HAP-1 (cell line): Measurements from ENCODE around the gene CTIF.

Experiments
- DNase-seq, 2 experiments: peaks; one replicate each; pipeline ENCODE4 v3.0.0-alpha.2; 2016 to 2020; ENCODE audit warnings: low spot score in 2 of 2
- H3K27me3 ChIP-seq: fragments of 250-450 bp; sonication (Bioruptor Pico); 2 replicates; pipeline ENCODE4 v1.5.1; 2020; ENCODE audit warnings: low read depth, mild to moderate bottlenecking, moderate library complexity
- H3K36me3 ChIP-seq: fragments of 250-450 bp; sonication (Bioruptor Pico); replicated peaks from 2 replicates; pipeline ENCODE4 v1.5.1; 2020; ENCODE audit warnings: mild to moderate bottlenecking
- H3K4me1 ChIP-seq: fragments of 250-450 bp; sonication (Bioruptor Pico); 2 replicates; pipeline ENCODE4 v1.5.1; 2020; ENCODE audit warnings: mild to moderate bottlenecking
- H3K4me3 ChIP-seq: fragments of 250-450 bp; sonication (Bioruptor Pico); 2 replicates; pipeline ENCODE4 v1.5.1; 2020; ENCODE audit warnings: mild to moderate bottlenecking, moderate library complexity
- H3K9me3 ChIP-seq: fragments of 250-450 bp; sonication (Bioruptor Pico); 2 replicates; pipeline ENCODE4 v1.5.1; 2020; ENCODE audit warnings: mild to moderate bottlenecking, moderate library complexity
- in situ Hi-C: fragments of 300-500 bp; cut with MboI; formaldehyde crosslinking; loops from 3 replicates; pipeline ENCODE4 v1.14.3; 2020; ENCODE audit warnings: low sequenced_read_pairs, inconsistent platforms, mixed read lengths

The CTIF gene

DNA sequence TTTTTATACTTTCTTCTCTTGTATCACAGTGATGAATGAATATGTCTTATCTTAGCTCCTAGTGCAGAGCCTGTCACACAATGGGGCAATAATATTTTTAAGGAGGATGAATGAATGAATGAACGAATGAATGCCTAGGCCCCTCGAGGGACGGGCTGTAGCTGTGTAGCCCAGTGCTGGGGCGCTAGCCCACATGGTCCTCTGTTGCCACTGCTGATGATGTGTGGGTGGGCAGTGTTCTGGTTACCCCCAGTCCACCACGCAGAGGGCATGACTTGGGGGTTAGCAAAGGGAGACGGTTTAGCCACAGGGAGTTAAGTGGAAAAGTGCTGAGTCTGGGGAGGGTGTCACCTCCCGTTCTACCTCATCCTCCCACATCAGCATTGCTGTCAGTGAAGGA is 277.7 kb downstream of the CTIF start:
- Histone ChIP-seq H3K4me1 (no peaks in the 10 kb centered on the region), H3K9me3 (no peaks in the 10 kb centered on the region), H3K27me3 (no peaks in the 10 kb centered on the region), H3K36me3 (no peaks in the 10 kb centered on the region), H3K4me3 (no peak overlapping the region)
- DNase-seq: peak in 1 of 2 experiments; percentile 3
- in situ Hi-C loops: no loop called here

DNA sequence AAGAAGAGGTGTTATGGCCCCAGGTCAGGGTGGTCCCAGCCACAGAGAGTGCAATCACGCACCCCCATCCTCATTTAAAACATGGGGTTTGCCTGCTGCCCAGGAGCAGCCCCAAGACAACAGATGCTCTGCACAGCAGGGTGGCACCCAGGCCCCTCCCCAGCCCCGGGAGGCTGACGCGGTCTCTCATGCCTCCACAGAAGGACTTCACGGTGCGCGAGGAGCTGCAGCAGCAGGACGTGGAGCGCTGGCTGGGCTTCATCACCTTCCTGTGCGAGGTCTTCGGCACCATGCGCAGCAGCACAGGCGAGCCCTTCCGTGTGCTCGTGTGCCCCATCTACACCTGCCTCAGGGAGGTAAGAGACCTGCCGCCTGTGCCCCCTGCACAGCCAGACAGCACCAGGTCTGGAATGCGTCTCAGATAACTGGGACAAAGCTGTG is 278.2 kb downstream of the CTIF start:
- no peaks in the 10 kb centered on the region for H3K9me3 ChIP-seq
- H3K27me3 ChIP-seq: no peaks in the 10 kb centered on the region
- peak in 1 of 2 experiments; percentile 6 for DNase-seq
- no peaks in the 10 kb centered on the region for H3K4me1 ChIP-seq
- in situ Hi-C loops: no loop called here
- no peak overlapping the region for H3K4me3 ChIP-seq
- H3K36me3 ChIP-seq: no peaks in the 10 kb centered on the region

DNA sequence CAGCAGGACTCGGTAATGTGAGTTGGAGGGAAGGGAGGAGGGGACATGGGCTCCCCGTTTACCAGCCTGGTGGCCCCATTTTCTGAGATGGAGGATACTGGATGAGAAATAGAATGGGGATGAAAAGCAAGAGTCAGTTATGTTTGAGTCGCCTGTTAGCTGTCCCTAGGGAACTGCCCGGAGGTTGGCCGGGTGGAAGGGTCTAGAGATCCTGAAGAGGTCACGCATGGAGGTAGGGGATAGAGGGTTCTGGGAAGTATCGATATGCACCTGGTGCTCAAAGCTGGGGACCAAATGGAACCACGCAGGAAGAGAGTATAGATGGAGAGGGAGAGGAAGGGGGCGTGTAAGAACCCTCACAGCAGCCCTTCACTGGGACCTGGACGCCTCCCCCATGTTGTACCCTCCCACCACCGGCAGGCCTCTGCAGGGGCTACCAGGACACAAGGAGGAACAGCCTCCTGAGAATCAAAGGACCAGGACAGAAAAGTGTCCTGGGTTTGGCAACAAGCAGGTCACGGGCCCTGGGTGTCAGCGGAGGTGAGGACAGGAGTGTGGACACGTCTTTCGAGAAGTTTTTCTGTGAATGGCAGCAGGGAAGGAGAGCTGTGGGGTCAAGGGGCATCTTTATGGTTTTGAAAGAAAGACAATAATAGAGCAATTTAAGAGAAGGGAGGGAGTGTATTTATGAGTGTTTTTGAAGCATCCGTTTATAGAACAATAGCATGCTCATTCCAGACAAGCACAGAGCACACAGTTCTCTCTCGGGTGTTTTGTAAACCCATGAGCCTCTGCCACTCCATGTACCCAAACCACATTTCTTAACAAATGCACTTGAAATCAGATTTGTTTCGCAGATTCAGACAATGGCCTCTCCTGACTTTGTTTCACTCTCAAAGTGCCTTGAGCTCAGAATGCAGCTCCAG is 279.8 kb downstream of the CTIF start:
- in situ Hi-C loops: no loop called here
- no peaks in the 10 kb centered on the region for H3K27me3 ChIP-seq
- no peaks in the 10 kb centered on the region for H3K4me1 ChIP-seq
- no peak overlapping the region for H3K4me3 ChIP-seq
- H3K36me3 ChIP-seq: no peaks in the 10 kb centered on the region; the same call in 1 of the 2 replicates
- peak; percentile 8 to 10 for DNase-seq
- H3K9me3 ChIP-seq: no peaks in the 10 kb centered on the region

DNA sequence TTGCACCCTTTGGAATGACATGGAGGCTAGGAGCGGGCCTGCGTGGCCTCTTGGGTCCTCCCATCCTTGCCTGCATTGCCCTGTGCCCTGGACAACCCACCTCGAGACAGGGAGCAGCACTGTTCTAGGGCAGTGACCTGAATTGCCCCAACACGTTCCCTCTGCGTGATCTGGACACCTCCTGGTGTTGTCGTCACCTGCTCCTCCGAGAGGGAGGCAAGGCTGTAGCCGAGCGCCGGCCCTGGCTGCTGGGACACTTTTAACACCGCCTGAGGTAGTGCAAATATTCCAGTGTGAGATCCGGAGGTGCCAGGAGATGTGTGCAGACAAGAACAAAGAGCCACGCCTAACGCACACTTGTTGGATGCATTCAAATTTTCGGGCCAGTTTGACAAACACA is 280.4 kb downstream of the CTIF start:
- Histone ChIP-seq H3K9me3 (no peaks in the 10 kb centered on the region), H3K4me1 (no peaks in the 10 kb centered on the region), H3K36me3 (no peaks in the 10 kb centered on the region; the same call in 1 of the 2 replicates), H3K27me3 (no peaks in the 10 kb centered on the region), H3K4me3 (no peak overlapping the region)
- DNase-seq: peak in 1 of 2 experiments; percentile 4
- in situ Hi-C loops: no loop called here

DNA sequence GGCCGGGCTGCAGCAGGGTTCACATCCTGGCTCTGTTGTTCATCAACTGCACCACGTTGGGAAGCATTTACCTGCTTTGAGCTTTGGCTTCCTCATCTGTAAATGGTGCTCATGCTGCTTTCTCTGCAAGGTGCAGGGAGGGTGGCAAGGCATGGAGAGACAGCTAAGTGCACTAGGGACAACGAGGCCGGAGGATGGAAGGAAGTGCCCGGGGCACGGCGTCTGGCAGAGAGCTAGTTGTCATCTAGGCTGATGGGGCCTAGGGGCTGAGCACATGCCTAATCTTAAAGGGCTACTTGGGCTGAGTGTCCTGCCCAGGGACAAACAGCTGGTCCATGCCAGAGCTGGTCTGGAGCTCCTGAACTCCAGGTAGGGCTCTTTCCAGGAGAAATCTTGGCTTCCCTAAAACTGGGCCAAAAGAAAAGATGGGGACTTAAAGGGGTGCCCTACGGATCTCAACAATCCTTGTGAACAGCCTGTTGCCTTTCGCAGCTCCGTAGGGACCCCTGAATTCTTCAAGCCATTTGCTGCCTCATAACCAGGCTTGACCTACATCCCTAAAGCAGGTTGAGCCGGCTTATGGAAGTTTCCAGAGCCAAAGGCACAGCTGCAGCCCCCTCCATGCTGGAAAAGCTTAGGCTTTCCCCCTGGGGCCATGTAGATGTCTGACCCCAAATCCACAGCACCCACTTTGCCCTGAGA is 281.1 kb downstream of the CTIF start:
- peak in 1 of 2 experiments; percentile 2 for DNase-seq
- in situ Hi-C loops: no loop called here
- Histone ChIP-seq H3K4me3 (no peak overlapping the region), H3K9me3 (no peaks in the 10 kb centered on the region), H3K36me3 (no peaks in the 10 kb centered on the region; the same call in 1 of the 2 replicates), H3K27me3 (no peaks in the 10 kb centered on the region), H3K4me1 (no peaks in the 10 kb centered on the region)

DNA sequence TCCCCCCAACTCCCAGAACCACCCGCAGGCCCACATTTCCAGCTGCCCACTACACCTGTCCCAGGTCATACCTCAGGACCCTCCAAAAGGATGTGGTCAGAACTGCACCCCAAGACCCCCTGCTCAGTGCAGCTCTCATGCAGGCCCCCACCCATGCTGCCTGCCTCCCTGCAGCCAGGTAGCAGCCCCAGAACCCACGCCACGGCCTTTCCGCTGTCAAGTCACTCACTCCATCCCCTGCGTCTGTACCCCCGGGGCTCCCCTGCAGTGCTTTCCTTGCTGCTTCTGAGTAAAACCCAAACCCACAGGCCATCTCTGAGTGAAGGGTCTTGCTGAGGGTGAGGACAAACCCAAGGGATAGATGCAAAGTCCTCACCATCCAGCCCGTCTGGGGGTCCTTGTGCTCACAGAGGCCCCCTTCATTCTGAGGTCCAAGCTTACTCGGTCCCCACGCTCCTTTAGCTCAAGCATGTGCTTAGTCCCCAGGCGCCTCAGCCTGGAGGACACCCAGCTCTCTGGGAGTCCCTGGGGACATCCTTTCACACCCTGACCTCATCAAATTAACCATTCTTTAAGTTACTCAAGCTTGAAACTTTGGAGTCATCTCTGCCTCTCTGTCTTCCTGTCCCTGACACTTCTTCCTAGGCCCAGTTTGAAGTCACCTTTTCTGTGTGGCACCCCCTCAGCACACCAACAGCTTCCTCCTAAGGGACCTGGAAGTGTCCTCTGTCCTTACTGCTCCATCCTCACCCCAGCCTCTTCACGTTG is 281.8 kb downstream of the CTIF start:
- Histone ChIP-seq H3K9me3 (no peaks in the 10 kb centered on the region), H3K27me3 (no peaks in the 10 kb centered on the region), H3K36me3 (no peaks in the 10 kb centered on the region; the same call in 1 of the 2 replicates), H3K4me3 (no peak overlapping the region), H3K4me1 (no peaks in the 10 kb centered on the region)
- peak in 1 of 2 experiments; percentile 4 for DNase-seq
- in situ Hi-C loops: no loop called here

DNA sequence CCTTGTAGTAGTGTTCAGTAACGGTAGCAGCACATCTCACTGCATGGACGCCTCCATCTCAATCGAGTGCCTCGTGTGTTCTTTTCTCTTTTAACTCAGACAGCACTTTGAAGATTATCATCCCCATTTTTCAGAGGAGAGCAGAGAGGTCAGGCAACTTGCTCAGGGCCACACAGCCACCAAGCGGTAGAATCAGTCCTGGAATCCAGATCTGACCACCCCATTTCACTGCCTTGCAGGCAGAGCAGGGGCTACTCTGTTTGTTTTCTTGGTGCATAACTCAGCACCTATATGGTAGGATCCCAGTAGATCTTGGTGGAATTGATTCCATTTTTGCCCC is 282.4 kb downstream of the CTIF start:
- Histone ChIP-seq H3K4me1 (no peaks in the 10 kb centered on the region), H3K27me3 (no peaks in the 10 kb centered on the region), H3K9me3 (no peaks in the 10 kb centered on the region), H3K36me3 (no peaks in the 10 kb centered on the region; the same call in 1 of the 2 replicates), H3K4me3 (no peak overlapping the region)
- DNase-seq: peak in 1 of 2 experiments; percentile 1
- in situ Hi-C loops: no loop called here

DNA sequence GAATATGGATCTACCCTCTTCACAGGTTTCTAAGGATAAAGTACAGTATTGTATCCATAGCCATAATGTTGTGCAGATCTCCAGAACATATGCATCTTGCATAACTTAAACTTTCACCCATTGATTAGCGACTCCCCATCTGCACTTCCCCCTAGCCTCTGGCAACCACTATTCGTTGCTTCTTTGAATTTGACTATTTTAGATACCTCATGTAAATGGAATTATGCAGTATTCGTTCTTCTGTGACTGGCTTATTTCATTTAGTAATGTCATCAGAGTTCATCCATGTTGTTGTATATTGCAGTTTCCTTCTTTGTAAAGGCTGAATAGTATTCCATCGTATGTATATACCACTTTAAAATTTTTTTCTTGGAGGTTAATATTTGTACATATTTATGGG is 283.0 kb downstream of the CTIF start:
- Histone ChIP-seq H3K27me3 (no peaks in the 10 kb centered on the region), H3K4me3 (no peak overlapping the region), H3K4me1 (no peaks in the 10 kb centered on the region), H3K36me3 (no peaks in the 10 kb centered on the region; the same call in 1 of the 2 replicates), H3K9me3 (no peaks in the 10 kb centered on the region)
- DNase-seq: no peak
- in situ Hi-C loops: no loop called here

DNA sequence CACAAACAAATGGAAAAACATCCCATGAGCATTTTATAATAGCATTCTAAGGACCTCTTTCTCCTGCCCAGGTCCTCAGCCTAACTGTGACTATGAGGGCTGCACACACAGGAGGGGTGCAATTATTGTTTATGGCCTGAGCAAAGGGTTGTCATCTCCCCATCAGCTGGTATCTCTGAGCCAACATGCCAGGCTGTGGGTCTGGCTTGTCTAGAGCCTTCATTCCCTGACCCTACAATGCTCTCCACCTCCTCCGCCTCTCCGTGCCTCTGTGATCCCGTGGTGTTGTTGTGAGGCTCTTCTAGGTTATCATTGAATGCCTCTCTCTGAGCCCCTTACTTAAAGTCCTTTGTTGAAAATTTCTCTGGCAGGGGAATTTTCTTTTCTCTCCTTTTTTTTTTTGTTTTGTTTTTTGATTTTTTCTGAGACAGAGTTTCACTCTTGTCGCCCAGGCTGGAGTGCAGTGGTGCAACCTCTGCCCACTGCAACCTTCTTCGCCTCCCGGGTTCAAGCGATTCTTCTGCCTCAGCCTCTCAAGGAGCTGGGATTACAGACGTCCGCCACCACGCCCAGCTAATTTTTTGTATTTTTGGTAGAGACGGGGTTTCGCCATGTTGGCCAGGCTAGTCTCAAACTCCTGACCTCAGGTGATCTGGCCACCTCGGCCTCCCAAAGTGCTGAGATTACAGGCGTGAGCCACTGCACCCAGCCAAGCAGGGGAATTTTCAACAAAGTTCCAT is 285.6 kb downstream of the CTIF start:
- Histone ChIP-seq H3K36me3 (no peaks in the 10 kb centered on the region; the same call in 1 of the 2 replicates), H3K4me3 (no peak overlapping the region), H3K9me3 (no peaks in the 10 kb centered on the region), H3K4me1 (no peaks in the 10 kb centered on the region; the same call in 1 of the 2 replicates), H3K27me3 (no peaks in the 10 kb centered on the region)
- DNase-seq: peak in 1 of 2 experiments; percentile 1
- in situ Hi-C loops: no loop called here

DNA sequence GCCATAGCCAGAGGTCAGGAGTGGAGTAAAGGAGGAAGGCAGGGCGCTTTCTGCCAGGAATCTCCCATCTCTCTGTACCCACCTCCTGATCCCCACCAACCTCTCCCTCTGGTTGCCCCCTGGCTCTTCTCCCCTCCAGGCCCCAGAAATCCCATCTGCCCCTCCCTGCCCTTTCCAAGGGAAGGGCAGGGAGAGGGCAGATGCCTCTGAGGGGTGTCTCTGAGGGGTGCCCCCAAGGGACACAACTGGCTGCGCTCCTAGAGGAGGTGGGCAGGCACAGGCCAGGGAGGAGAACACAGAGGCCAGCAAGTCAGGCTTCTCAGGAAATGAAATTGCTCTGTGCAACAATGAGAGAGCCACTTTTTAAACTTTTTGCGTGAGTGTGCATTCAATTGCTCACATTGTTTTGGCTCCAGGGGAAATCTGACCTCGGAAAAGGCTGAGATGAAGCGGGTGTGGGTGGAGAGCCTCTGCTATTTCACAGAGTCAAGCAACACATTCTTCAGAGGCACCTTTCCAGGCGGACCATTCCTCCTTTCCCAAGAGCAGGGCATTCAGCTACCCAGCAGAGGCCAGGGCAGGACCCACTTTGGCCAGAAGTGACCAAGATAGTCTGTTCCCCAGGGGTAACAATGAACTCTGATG is 286.4 kb downstream of the CTIF start:
- Histone ChIP-seq H3K9me3 (no peaks in the 10 kb centered on the region), H3K4me1 (no peaks in the 10 kb centered on the region; the same call in 1 of the 2 replicates), H3K4me3 (no peak overlapping the region), H3K36me3 (no peaks in the 10 kb centered on the region; the same call in 1 of the 2 replicates), H3K27me3 (no peaks in the 10 kb centered on the region)
- peak in 1 of 2 experiments; percentile 4 for DNase-seq
- in situ Hi-C loops: no loop called here

DNA sequence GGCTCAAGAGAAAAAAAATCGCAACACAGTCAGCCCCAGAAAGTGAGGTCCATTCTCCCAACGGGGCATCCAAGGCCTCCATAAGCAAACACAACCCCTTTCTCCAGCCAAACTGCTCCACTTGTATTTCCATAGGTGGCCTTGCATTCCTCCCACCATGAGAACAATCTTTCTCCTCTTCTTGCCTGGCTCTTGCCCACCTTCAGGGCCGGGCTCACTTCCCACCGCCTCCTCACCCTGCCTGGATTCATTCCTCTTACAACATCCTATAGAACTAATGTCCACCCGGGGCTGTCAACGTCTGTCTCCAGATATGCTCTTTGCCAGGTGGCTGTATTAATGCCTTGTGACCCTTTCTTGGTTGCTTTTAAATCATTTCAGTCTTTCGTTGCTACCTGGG is 287.4 kb downstream of the CTIF start:
- Histone ChIP-seq H3K4me3 (no peak overlapping the region), H3K36me3 (no peaks in the 10 kb centered on the region; the same call in 1 of the 2 replicates), H3K27me3 (no peaks in the 10 kb centered on the region), H3K4me1 (no peaks in the 10 kb centered on the region; the same call in 1 of the 2 replicates), H3K9me3 (no peaks in the 10 kb centered on the region)
- peak in 1 of 2 experiments; percentile 2 for DNase-seq
- in situ Hi-C loops: no loop called here

DNA sequence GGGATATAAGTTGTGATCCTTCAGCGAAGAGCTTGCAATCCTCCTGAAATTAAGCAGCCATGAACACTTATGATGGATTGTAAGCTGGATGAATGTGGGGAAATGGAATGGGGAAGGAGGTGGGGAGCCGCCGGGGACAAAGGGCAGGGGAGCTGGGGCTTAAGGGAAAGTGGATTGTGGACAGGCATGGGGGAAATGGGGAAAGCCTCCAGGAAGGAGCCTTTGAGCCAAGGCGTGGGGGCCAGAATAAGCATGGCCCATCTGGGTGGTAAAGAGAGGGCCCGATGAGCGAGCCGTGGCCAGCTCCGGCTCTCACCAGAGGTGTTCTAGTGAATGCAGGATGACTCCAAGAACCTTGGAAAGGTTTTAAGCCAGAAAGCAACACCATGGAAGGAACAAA is 288.0 kb downstream of the CTIF start:
- no peaks in the 10 kb centered on the region; the same call in 1 of the 2 replicates for H3K4me1 ChIP-seq
- no peaks in the 10 kb centered on the region for H3K9me3 ChIP-seq
- peak in 1 of 2 experiments; percentile 2 for DNase-seq
- H3K4me3 ChIP-seq: no peak overlapping the region
- in situ Hi-C loops: no loop called here
- H3K36me3 ChIP-seq: no peaks in the 10 kb centered on the region; the same call in 1 of the 2 replicates
- H3K27me3 ChIP-seq: no peaks in the 10 kb centered on the region
